IgD-negative memory B cell (primary cell): ENCODE data around the gene KCNH6. TPM values are rescaled to one million over a fixed set of nuclear protein-coding genes. Genes with fewer than 3 reads are reported as not detected.

ENCODE experiments used
- H3K27ac Mint-ChIP-seq, 3 donors: one replicate each; pipeline ENCODE4 v1.8.0; 2020 to 2022; ENCODE audit warnings: mild to moderate bottlenecking in 3 of 3, mixed read lengths in 3 of 3, moderate library complexity in 1 of 3
- H3K27me3 Mint-ChIP-seq: one replicate; pipeline ENCODE4 v1.8.0; 2021; ENCODE audit warnings: mixed read lengths
- H3K36me3 Mint-ChIP-seq: one replicate; pipeline ENCODE4 v1.8.0; 2020; ENCODE audit warnings: mild to moderate bottlenecking, mixed read lengths
- H3K4me1 Mint-ChIP-seq, 3 donors: one replicate each; pipeline ENCODE4 v1.8.0; 2020 to 2022; ENCODE audit warnings: mixed read lengths in 3 of 3, mild to moderate bottlenecking in 1 of 3
- H3K4me3 Mint-ChIP-seq, 4 donors: one replicate each; pipeline ENCODE4 v1.8.0; 2020 to 2022; ENCODE audit warnings: mild to moderate bottlenecking in 4 of 4, mixed read lengths in 4 of 4, moderate library complexity in 3 of 4
- H3K9me3 Mint-ChIP-seq, 3 donors: one replicate each; pipeline ENCODE4 v1.8.0; 2020 to 2021; ENCODE audit warnings: mixed read lengths in 3 of 3, mild to moderate bottlenecking in 1 of 3
- polyA plus RNA-seq: library from polyadenylated mRNA; unstranded; fragments of 300-500 nt; fragmentation: Illumina TruSeq; gene quantifications from one replicate; pipeline ENCODE4 v1.2.3, GENCODE V29; 2021

The KCNH6 gene
- not detected for polyA plus RNA-seq

GRCh38 chr17:63523253-63523855 lies at the start of gene KCNH6:
KCNH6 (plus strand) TSS chr17:63523358; CDS start chr17:63523414, 56 bp downstream.
- H3K36me3 Mint-ChIP-seq, result peaks cover 2% of the 10 kb centered on the region

GRCh38 chr17:63474174-63474573 lies 49.0 kb upstream of the KCNH6 start:
- Mint-ChIP-seq H3K27me3 (peaks cover 20% of the 10 kb centered on the region), H3K36me3 (no peaks in the 10 kb centered on the region), H3K4me1 (peaks cover 0 to 10% (median 0%) of the 10 kb centered on the region in 3 donors), H3K4me3 (peak overlapping the region in 2 of 4 donors; percentile 26 to 27), H3K9me3 (peaks cover 0 to 2% (median 0%) of the 10 kb centered on the region in 3 donors), H3K27ac (no peak overlapping the region)

More at GRCh38 chr17:63523253-63523855, at the start of gene KCNH6:
- Mint-ChIP-seq H3K4me3 (peak within 1 kb of the TSS in 2 of 4 donors; percentile 71 to 72), H3K9me3 (no peaks in the 10 kb centered on the region), H3K27ac (peak within 1 kb of the TSS in 1 of 3 donors; percentile 42), H3K4me1 (peaks cover 0 to 4% (median 0%) of the 10 kb centered on the region in 3 donors), H3K27me3 (peaks cover 23% of the 10 kb centered on the region)

GRCh38 chr17:63474586-63475460 lies 48.3 kb upstream of the KCNH6 start:
- peaks cover 0 to 2% (median 0%) of the 10 kb centered on the region in 3 donors for H3K9me3 Mint-ChIP-seq
- H3K4me3 Mint-ChIP-seq, result peak overlapping the region in 3 of 4 donors; percentile 27 to 80 (median 63)
- H3K27me3 Mint-ChIP-seq, result peaks cover 19% of the 10 kb centered on the region
- H3K27ac Mint-ChIP-seq, result no peak overlapping the region
- peaks cover 0 to 10% (median 0%) of the 10 kb centered on the region in 3 donors for H3K4me1 Mint-ChIP-seq
- H3K36me3 Mint-ChIP-seq, result no peaks in the 10 kb centered on the region

- H3K4me1 Mint-ChIP-seq, result peaks cover 0 to 10% (median 0%) of the 10 kb centered on the region in 3 donors
- H3K27me3 Mint-ChIP-seq, result peaks cover 19% of the 10 kb centered on the region
- H3K4me3 Mint-ChIP-seq, result peak overlapping the region in 3 of 4 donors; percentile 40 to 86 (median 50)
- H3K27ac Mint-ChIP-seq, result no peak overlapping the region
- H3K9me3 Mint-ChIP-seq, result peaks cover 0 to 2% (median 0%) of the 10 kb centered on the region in 3 donors
- no peaks in the 10 kb centered on the region for H3K36me3 Mint-ChIP-seq
Observed at GRCh38 chr17:63475491-63476412, 47.4 kb upstream of the KCNH6 start.

GRCh38 chr17:63476459-63476853 lies 46.7 kb upstream of the KCNH6 start:
- peaks cover 0 to 2% (median 0%) of the 10 kb centered on the region in 3 donors for H3K9me3 Mint-ChIP-seq
- H3K36me3 Mint-ChIP-seq, result no peaks in the 10 kb centered on the region
- peak overlapping the region in 3 of 4 donors; percentile 40 to 82 (median 48) for H3K4me3 Mint-ChIP-seq
- peaks cover 19% of the 10 kb centered on the region for H3K27me3 Mint-ChIP-seq
- no peak overlapping the region for H3K27ac Mint-ChIP-seq
- peaks cover 0 to 10% (median 0%) of the 10 kb centered on the region in 3 donors for H3K4me1 Mint-ChIP-seq

GRCh38 chr17:63476854-63477479 lies 46.2 kb upstream of the KCNH6 start, which contains the start of gene ACE:
ACE (plus strand) TSS chr17:63477061; CDS start chr17:63477095, 34 bp downstream.
- no peaks in the 10 kb centered on the region for H3K36me3 Mint-ChIP-seq
- peaks cover 0 to 2% (median 0%) of the 10 kb centered on the region in 3 donors for H3K9me3 Mint-ChIP-seq
- peaks cover 0 to 10% (median 0%) of the 10 kb centered on the region in 3 donors for H3K4me1 Mint-ChIP-seq
- peaks cover 19% of the 10 kb centered on the region for H3K27me3 Mint-ChIP-seq
- H3K27ac Mint-ChIP-seq, result peak within 1 kb of the TSS in 1 of 3 donors; percentile 65
- peak within 1 kb of the TSS; percentile 40 to 92 (median 77) for H3K4me3 Mint-ChIP-seq

- Mint-ChIP-seq H3K4me3 (peak overlapping the region in 3 of 4 donors; percentile 75 to 92 (median 79)), H3K27ac (peak overlapping the region in 1 of 3 donors; percentile 65), H3K27me3 (peaks cover 24% of the 10 kb centered on the region)
Observed at GRCh38 chr17:63477480-63478440, 45.4 kb upstream of the KCNH6 start.

GRCh38 chr17:63478814-63479494 lies 44.2 kb upstream of the KCNH6 start:
- peak overlapping the region in 2 of 4 donors; percentile 37 to 52 for H3K4me3 Mint-ChIP-seq
- H3K27ac Mint-ChIP-seq, result no peak overlapping the region
- peaks cover 24% of the 10 kb centered on the region for H3K27me3 Mint-ChIP-seq
- peaks cover 2% of the 10 kb centered on the region for H3K36me3 Mint-ChIP-seq
- peaks cover 0 to 2% (median 0%) of the 10 kb centered on the region in 3 donors for H3K9me3 Mint-ChIP-seq
- H3K4me1 Mint-ChIP-seq, result peaks cover 0 to 10% (median 0%) of the 10 kb centered on the region in 3 donors

More at GRCh38 chr17:63477480-63478440, 45.4 kb upstream of the KCNH6 start:
- Mint-ChIP-seq H3K9me3 (peaks cover 0 to 2% (median 0%) of the 10 kb centered on the region in 3 donors), H3K36me3 (no peaks in the 10 kb centered on the region), H3K4me1 (peaks cover 0 to 10% (median 0%) of the 10 kb centered on the region in 3 donors)

- peaks cover 0 to 2% (median 0%) of the 10 kb centered on the region in 3 donors for H3K9me3 Mint-ChIP-seq
- peaks cover 24% of the 10 kb centered on the region for H3K27me3 Mint-ChIP-seq
- peaks cover 2% of the 10 kb centered on the region for H3K36me3 Mint-ChIP-seq
- peak overlapping the region in 1 of 4 donors; percentile 37 for H3K4me3 Mint-ChIP-seq
- no peak overlapping the region for H3K27ac Mint-ChIP-seq
- peaks cover 0 to 10% (median 0%) of the 10 kb centered on the region in 3 donors for H3K4me1 Mint-ChIP-seq
Observed at GRCh38 chr17:63479495-63480184, 43.5 kb upstream of the KCNH6 start.

GRCh38 chr17:63480192-63480784 lies 42.9 kb upstream of the KCNH6 start:
- Mint-ChIP-seq H3K27me3 (peaks cover 20% of the 10 kb centered on the region), H3K27ac (no peak overlapping the region), H3K4me3 (no peak overlapping the region), H3K9me3 (no peaks in the 10 kb centered on the region), H3K36me3 (peaks cover 2% of the 10 kb centered on the region), H3K4me1 (peaks cover 0 to 7% (median 0%) of the 10 kb centered on the region in 3 donors)

- Mint-ChIP-seq H3K27me3 (peaks cover 15% of the 10 kb centered on the region), H3K27ac (no peak overlapping the region), H3K36me3 (peaks cover 2% of the 10 kb centered on the region), H3K9me3 (no peaks in the 10 kb centered on the region), H3K4me3 (no peak overlapping the region), H3K4me1 (peaks cover 0 to 9% (median 3%) of the 10 kb centered on the region in 3 donors)
Observed at GRCh38 chr17:63480826-63481487, 42.2 kb upstream of the KCNH6 start.
